OCI-LY3 (cell line): ENCODE results near the gene ACSS2.

Experiments used
- H2AFZ ChIP-seq: fragments of 200-600, 300-600 bp; shearing (Covaris generic); 2 replicates; pipeline ENCODE4 v1.6.0; 2014; ENCODE audit warnings: antibody characterized with exemption, low read depth, low read length
- H3K27ac ChIP-seq: fragments of 200-600, 300-600 bp; sonication (generic); 2 replicates; pipeline ENCODE4 v1.5.1; 2014; ENCODE audit warnings: mild to moderate bottlenecking, low read length, moderate library complexity, mixed read lengths
- H3K27me3 ChIP-seq: fragments of 200-600, 300-600 bp; sonication (generic); 2 replicates; pipeline ENCODE4 v1.6.1; 2014; ENCODE audit warnings: low read depth, low read length, mixed read lengths
- H3K36me3 ChIP-seq: fragments of 200-600, 300-600 bp; sonication (generic); replicated peaks from 2 replicates; pipeline ENCODE3; 2014; ENCODE audit warnings: low read depth, low read length, mixed read lengths
- H3K4me1 ChIP-seq: fragments of 300-600, 200-600 bp; sonication (generic); 2 replicates; pipeline ENCODE4 v1.6.1; 2014; ENCODE audit warnings: low read length, mixed read lengths
- H3K4me2 ChIP-seq: fragments of 200-600, 300-600 bp; sonication (generic); 2 replicates; pipeline ENCODE4 v1.6.1; 2014; ENCODE audit warnings: low read length, mixed read lengths
- H3K4me3 ChIP-seq: fragments of 300-600, 200-600 bp; sonication (generic); 2 replicates; pipeline ENCODE4 v1.5.1; 2014; ENCODE audit warnings: antibody characterized with exemption, mild to moderate bottlenecking, low read length, moderate library complexity
- H3K79me2 ChIP-seq: fragments of 300-600, 200-600 bp; shearing (Covaris generic); 2 replicates; pipeline ENCODE4 v1.6.1; 2014; ENCODE audit warnings: mild to moderate bottlenecking, low read length, mixed read lengths
- H3K9ac ChIP-seq: fragments of 300-600, 200-600 bp; shearing (Covaris generic); 2 replicates; pipeline ENCODE4 v1.6.0; 2014; ENCODE audit warnings: mild to moderate bottlenecking, low read length, moderate library complexity
- H3K9me3 ChIP-seq: fragments of 200-600, 300-600 bp; shearing (Covaris generic); 2 replicates; pipeline ENCODE4 v1.6.1; 2014; ENCODE audit warnings: low read length, mixed read lengths; ENCODE audit not compliant: insufficient read depth
- H4K20me1 ChIP-seq: fragments of 200-600, 300-600 bp; sonication (generic); 2 replicates; pipeline ENCODE4 v1.6.1; 2016; ENCODE audit warnings: low read length, mixed read lengths; ENCODE audit not compliant: insufficient read depth
- CTCF ChIP-seq: fragments of 200-600, 300-600 bp; sonication (generic); IDR thresholded peaks from 2 replicates; pipeline ENCODE4 v1.5.1; 2014; ENCODE audit warnings: antibody characterized with exemption, low read length, low read depth
- EZH2phosphoT487 ChIP-seq: fragments of 200-600 bp; shearing (Covaris generic); IDR thresholded peaks from 2 replicates; pipeline ENCODE4 v1.6.1; 2018; ENCODE audit warnings: antibody characterized with exemption, mixed run types, low read depth

Gene ACSS2

GRCh38 chr20:34940081-34940481 lies 63.7 kb downstream of the ACSS2 start:
- TF ChIP-seq CTCF (no peak), EZH2phosphoT487 (no peak)
- Histone ChIP-seq H3K4me3 (no peak overlapping the region), H4K20me1 (no peaks in the 10 kb centered on the region), H3K9ac (no peak overlapping the region), H3K36me3 (peaks cover 43% of the 10 kb centered on the region), H3K9me3 (no peaks in the 10 kb centered on the region), H3K79me2 (no peaks in the 10 kb centered on the region), H2AFZ (no peak overlapping the region), H3K27ac (no peak overlapping the region), H3K4me1 (no peaks in the 10 kb centered on the region), H3K27me3 (no peaks in the 10 kb centered on the region), H3K4me2 (no peak overlapping the region)

- TF ChIP-seq EZH2phosphoT487 (no peak), CTCF (no peak)
- H3K4me2 ChIP-seq: no peak overlapping the region
- H3K4me1 ChIP-seq: no peaks in the 10 kb centered on the region
- H3K36me3 ChIP-seq: peaks cover 41% of the 10 kb centered on the region
- H3K9me3 ChIP-seq: no peaks in the 10 kb centered on the region
- H4K20me1 ChIP-seq: no peaks in the 10 kb centered on the region
- no peak overlapping the region for H3K9ac ChIP-seq
- H3K27me3 ChIP-seq: no peaks in the 10 kb centered on the region
- H2AFZ ChIP-seq: no peak overlapping the region
- H3K79me2 ChIP-seq: no peaks in the 10 kb centered on the region
- H3K4me3 ChIP-seq: no peak overlapping the region
- H3K27ac ChIP-seq: no peak overlapping the region
Measured at GRCh38 chr20:34941226-34941625, 64.8 kb downstream of the ACSS2 start.

GRCh38 chr20:34942301-34942700 lies 65.9 kb downstream of the ACSS2 start:
- H3K27ac ChIP-seq: no peak overlapping the region
- no peaks in the 10 kb centered on the region for H3K9me3 ChIP-seq
- no peak overlapping the region for H3K4me3 ChIP-seq
- no peaks in the 10 kb centered on the region for H4K20me1 ChIP-seq
- H3K27me3 ChIP-seq: no peaks in the 10 kb centered on the region
- no peaks in the 10 kb centered on the region for H3K79me2 ChIP-seq
- H3K4me1 ChIP-seq: no peaks in the 10 kb centered on the region
- TF ChIP-seq EZH2phosphoT487: no peak
- no peak for TF ChIP-seq CTCF
- no peak overlapping the region for H2AFZ ChIP-seq
- no peak overlapping the region for H3K4me2 ChIP-seq
- no peak overlapping the region for H3K9ac ChIP-seq
- peaks cover 39% of the 10 kb centered on the region for H3K36me3 ChIP-seq

GRCh38 chr20:34943808-34944567 lies 67.6 kb downstream of the ACSS2 start:
- Histone ChIP-seq H3K9me3 (no peaks in the 10 kb centered on the region), H3K4me1 (no peaks in the 10 kb centered on the region), H3K36me3 (peaks cover 31% of the 10 kb centered on the region), H3K4me3 (no peak overlapping the region), H3K9ac (no peak overlapping the region), H2AFZ (no peak overlapping the region), H3K4me2 (no peak overlapping the region), H3K79me2 (no peaks in the 10 kb centered on the region), H3K27ac (no peak overlapping the region), H4K20me1 (no peaks in the 10 kb centered on the region), H3K27me3 (no peaks in the 10 kb centered on the region)
- TF ChIP-seq EZH2phosphoT487 (no peak), CTCF (no peak)
